Femur (tissue), 1 donor: ENCODE measurements around the gene CACNA1D.

Source experiments
- DNase-seq: peaks from one replicate; pipeline ENCODE4 v3.0.0-alpha.2; 2017

CACNA1D gene

DNA sequence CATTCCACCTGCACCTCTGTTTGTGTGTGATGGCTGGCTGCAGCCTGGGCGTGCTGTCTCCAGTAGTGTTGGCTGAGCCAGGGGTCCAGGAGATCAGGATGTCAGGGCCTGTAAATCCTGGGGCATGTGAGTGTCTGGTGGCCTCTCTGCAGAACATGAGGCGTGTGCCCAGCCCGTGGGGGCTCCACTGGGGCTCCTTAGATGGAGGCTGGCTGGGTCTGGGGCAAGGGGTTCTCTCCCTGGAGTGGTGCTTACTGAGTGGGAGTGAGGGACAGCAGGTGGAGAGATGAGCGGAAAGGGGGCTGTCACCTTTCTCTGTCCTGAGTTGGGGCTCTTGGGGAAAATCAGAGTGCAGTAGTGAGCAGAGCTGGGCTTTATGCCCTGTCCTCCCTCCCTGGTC, 199.6 kb downstream of the CACNA1D start:
- no peak for DNase-seq

DNA sequence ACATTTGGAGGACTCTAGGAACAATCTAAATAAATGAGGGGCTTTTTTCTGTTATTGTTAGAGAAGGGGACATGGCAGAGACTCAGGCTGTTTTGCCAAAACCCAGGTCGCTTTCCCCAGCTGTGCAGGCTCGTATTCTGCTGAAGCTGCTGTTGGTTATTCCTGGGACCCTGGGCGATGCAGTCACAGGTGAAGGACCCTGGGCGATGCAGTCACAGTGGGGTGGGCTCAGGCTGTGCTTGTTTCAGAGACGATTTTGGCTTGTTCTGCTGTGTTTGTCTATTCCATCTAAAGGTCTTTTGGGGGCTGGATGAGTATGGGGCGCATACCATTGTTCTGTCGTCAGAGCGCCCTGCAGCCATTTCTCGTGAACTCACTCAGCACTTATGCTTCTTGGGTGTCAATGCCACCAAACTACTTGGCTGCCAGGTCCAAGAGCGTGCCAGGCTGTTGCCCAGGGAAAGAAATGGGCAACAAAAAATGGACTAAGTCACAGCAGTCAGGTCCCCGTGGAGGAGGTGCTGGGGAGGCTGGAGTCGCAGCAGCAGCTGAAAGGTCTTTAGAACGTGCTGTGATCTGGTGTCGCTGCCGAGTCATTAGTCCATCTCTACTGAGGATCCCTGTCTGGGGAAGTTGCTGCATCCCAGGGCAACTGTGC, 200.4 kb downstream of the CACNA1D start:
- no peak for DNase-seq

GRCh38 chr3:53695324-53695690, 200.9 kb downstream of the CACNA1D start:
- DNase-seq, result no peak

DNA sequence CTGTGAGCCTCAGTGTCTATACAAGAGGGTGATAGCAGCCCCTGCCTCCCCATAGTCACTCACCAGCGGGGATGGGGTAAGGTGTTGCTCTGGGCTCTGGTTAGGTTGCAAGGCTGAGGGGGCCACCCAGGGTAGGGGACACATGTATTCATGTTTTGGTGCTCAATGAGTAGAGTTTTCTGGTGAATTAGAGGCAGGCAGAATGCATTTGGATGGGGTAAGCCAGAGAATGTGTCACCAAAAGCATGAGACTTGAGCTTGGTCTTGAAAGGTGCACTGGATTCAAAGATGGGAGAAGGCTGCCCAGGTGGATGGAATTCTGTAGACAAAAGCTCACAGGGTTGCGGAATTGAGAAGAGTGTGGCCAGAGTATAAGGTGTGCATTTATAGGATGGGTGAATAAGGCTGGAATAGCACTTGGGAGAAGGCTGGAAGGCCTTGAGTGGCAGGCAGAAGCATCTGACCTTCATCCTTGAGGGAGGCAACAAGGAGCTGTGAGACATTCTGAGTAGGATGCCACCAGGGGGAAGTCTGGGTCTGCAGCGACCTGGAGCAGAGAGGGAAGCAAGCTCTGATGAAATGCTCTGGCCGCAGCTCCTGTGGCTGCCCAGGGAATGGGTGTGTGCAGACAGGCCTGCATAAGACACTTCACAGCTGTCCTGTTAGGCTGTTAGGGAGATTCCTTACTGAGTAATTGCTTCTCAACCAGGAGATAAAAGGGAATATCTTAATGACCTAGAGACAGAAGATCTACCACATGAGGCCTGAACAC, 202.2 kb downstream of the CACNA1D start:
- DNase-seq, result no peak

GRCh38 chr3:53700441-53700840, 206.0 kb downstream of the CACNA1D start:
- no peak for DNase-seq

GRCh38 chr3:53702776-53703530, 208.5 kb downstream of the CACNA1D start:
- DNase-seq, result no peak

DNA sequence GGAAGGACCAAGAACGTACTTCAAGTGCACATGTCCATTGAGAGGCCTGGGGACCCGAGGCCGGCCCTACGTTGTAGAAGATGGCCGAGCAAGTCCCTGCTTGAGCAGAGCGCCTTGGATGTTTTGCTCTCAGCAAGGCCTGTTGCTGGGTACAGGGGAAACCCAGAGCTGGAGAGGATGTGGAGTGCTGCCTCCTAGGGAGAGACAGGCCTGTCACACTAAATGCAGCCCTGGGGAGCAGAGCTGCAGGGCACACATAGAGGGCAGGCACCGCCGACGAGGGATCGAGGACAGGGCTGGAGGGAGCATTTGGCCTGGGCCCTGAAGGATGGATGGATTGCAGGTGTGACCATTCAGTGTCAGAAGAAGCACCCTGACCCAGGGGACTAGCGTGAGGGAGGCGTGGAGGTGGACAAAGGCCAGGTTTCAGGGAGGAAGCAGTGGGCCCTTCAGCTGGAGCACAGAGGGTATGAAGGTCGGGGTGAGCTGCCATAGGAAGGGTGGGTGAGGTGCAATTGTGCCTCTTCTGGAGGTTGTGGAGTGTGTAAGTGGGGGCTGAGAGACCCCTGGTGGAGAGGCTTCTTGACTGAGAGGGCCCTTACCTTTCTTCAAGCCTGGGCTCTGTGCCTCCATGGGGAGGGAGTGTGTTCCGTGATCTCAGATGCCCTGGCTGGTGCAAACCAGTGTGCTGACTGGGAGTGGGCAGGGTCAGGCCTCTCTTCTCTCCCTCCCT, 209.4 kb downstream of the CACNA1D start:
- DNase-seq, result no peak

DNA sequence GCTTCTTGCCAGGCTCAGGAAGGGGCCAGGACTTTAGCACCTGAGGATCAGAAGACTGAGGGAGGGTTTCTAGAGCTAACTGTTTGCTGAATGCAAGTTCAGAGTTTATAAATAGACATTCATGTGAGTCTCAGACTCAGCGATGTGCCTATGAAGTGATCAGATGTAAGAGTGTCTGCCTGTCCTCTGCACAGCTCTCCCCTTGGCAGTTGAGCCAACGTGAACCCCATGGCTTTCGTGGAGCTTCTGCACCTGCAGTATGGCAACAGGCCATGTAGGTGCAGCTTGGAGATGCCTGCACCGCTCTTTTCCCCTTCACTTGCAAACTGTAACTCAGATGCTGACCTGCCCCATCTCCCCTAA, 209.9 kb downstream of the CACNA1D start:
- no peak for DNase-seq

DNA sequence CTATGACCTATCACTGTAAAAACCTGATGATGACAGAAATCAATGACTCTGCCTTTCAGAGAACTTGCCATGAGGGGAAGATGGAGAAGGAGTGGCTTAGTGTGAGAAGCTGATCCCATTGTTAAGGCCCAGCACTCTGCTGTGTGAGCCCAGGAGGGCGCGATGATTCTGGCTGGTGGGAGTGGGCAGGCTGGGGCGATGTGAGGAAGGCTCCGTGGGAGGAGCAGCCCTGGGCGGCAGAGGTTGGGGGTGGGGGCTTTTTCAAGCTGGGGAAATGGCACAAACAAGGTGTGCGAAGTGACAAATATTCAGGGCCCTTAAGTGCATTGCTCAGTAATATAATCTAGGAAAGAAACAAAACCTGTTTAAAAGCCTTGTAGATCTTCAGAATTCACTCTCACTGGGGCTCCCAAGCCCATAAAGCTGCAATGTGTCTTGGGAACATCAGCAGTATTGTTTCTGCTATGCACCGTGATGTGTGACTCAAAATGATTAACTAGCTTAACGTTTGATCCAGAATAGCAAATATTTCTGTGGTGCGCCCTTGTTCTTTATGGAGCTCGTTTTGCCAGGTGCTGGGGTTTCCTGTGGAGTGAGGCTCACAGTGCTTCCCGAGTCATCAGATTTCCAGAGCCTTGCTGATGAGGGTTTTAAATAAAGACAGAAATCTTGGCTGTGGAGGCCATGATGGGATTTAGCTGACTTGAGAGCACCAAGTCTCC, 210.8 kb downstream of the CACNA1D start:
- no peak for DNase-seq

DNA sequence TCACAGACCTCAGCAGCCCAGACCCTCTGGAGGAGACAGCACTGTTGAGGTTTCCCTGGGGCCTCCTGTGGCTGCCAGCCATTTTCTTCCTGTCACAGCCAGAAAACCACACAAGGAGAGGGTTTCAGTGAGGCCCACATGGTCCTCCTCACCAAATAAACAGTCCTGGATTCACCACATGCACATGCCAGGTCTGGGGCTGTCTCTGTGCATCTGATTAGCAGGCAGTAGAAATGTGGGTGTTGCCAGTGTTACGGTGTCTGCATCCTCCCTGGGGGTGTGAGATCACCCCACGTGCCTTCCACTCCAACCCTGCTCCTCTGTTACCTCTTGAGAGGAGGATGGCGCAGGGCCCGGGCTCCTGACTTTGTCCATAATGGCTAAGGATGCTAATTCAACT, 211.4 kb downstream of the CACNA1D start:
- no peak for DNase-seq

GRCh38 chr3:53707222-53707621, 212.8 kb downstream of the CACNA1D start:
- DNase-seq, result no peak

GRCh38 chr3:53708001-53708621, 213.7 kb downstream of the CACNA1D start:
- no peak for DNase-seq

DNA sequence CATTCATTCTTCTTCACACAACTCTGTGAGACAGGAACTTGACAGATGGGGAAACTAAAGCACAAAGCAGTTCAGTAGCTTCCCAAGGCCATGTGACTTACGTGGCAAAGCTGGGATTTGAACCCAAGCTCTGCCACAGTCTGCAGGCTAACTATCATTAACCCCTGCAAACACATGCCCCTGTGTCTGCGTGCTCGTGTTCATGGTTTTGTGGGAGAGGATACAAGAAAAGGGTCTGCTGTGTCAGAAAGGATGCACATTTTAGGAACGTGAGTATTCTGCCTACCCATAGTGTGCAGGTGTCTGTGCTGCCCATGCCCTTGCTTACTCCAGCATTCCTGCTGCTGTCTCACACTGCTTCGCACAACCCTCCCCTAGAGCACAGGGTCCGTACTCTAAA, 214.8 kb downstream of the CACNA1D start:
- no peak for DNase-seq

GRCh38 chr3:53709860-53710674, 215.7 kb downstream of the CACNA1D start:
- peak; percentile 80 for DNase-seq

- no peak for DNase-seq
These were observed 217.0 kb downstream of the CACNA1D start for GRCh38 chr3:53711387-53711786.

DNA sequence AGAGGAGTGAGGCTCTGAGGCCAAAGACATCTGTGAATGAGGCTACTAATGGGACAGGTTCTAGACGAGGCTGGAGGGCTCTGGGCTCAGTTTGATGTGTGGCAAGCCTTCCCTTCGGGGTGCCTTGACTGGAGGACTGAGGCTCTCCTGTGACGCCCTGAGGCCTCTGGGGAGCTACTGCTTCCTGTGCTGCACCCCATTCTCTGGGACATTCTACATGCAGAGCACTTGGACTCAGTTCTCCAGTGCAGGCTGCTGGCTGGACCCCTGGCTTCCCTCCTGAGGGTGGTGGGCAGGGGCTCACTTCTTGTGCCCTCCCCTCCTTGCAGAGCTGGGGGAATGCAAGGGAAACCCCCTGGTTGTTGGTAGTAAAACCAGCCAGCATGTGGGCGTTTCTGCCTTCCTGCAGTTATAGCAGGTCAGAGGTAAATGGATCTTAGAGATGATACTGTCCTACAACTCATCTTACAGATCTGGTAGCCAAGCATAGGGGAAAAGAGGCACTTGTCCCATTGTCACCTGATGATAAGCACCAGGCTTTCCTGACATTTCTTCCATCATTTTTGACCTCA, 218.5 kb downstream of the CACNA1D start:
- DNase-seq, result no peak

GRCh38 chr3:53713626-53714025, 219.2 kb downstream of the CACNA1D start:
- DNase-seq, result no peak

DNA sequence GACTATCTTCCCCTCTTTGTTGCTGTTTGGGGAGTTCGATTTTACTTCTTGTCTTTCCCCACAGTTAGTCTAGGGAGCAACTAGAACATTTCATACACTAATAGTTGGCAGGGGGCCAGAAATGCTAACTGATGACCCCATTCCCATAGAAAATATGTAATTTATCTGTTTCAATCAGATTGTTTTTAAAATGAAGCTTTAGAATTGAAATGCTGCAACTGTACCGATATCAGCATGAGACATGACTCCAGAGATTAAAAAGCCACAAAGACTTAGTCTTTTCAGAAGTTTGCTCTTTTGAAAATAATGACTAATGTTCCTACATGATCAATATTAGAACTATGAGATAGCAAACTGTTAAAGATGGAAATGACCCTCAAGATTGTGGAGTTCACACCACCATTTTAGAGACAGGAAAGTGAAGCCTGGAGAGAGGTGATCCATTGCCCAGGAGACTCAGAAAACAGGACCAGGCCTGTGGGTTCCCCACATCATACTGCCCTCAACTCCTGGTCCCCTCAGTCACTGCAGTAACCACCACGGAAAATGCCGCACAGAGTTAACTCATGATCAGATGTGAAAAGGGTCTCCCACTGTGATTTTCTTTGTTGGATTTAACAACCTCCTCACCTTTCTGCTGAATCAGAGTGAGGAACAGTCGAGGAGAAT, 221.5 kb downstream of the CACNA1D start:
- no peak for DNase-seq

- DNase-seq, result no peak
These were observed 222.6 kb downstream of the CACNA1D start for GRCh38 chr3:53716998-53717397.

- DNase-seq, result no peak
These were observed 224.1 kb downstream of the CACNA1D start for GRCh38 chr3:53718462-53718861.
